Hematopoietic multipotent progenitor cell (in vitro differentiated cells): ENCODE results near the gene MARK4. TPM values are rescaled to one million over a fixed set of nuclear protein-coding genes. Genes with fewer than 3 reads are reported as not detected.

Experiments used
- DNase-seq, 3 donors: peaks; one replicate each; pipeline ENCODE4 v3.0.0-alpha.2; 2011 to 2015; ENCODE audit warnings: low read depth in 2 of 3, low spot score in 2 of 3
- total RNA-seq: library from RNA; depleted of rRNA; stranded (reverse); fragments of >200 nt; gene quantifications from one replicate; pipeline ENCODE4 v1.2.3, GENCODE V29; 2012

Gene MARK4
- total RNA-seq, 1 donor = 13.5 TPM

GRCh38 chr19:45352914-45353796 lies 102.1 kb downstream of the MARK4 start:
- no peak for DNase-seq

- no peak for DNase-seq
Measured at GRCh38 chr19:45354241-45354842, 103.3 kb downstream of the MARK4 start.

Other genes starting within 250 kb of the MARK4 start
- gene RELB, start 249.8 kb upstream of the MARK4 start, total RNA-seq = 25.6 TPM
- 39.0 TPM for gene CLASRP, start 212.2 kb upstream of the MARK4 start, total RNA-seq
- 1.3 TPM for gene ZNF296, start 174.8 kb upstream of the MARK4 start, total RNA-seq
- 32.3 TPM for gene GEMIN7, start 172.0 kb upstream of the MARK4 start, total RNA-seq
- 21.8 TPM for gene PPP1R37, start 158.1 kb upstream of the MARK4 start, total RNA-seq
- 1.6 TPM for gene NKPD1, start 90.3 kb upstream of the MARK4 start, total RNA-seq
- 61.9 TPM for gene TRAPPC6A, start 73.0 kb upstream of the MARK4 start, total RNA-seq
- 6.2 TPM for gene BLOC1S3, start 72.5 kb upstream of the MARK4 start, total RNA-seq
- 0.54 TPM for gene EXOC3L2, start 5.9 kb upstream of the MARK4 start, total RNA-seq
- 0.27 TPM for gene CKM, start 71.6 kb downstream of the MARK4 start, total RNA-seq
- under 0.01 TPM for gene KLC3, start 89.5 kb downstream of the MARK4 start, total RNA-seq
- gene ERCC2, start 119.3 kb downstream of the MARK4 start, total RNA-seq = 29.1 TPM
- 2.7 TPM for gene PPP1R13L, start 153.8 kb downstream of the MARK4 start, total RNA-seq
- gene POLR1G, start 155.4 kb downstream of the MARK4 start, total RNA-seq = 4.3 TPM
- 95.3 TPM for gene ERCC1, start 172.6 kb downstream of the MARK4 start, total RNA-seq
- gene FOSB, start 216.7 kb downstream of the MARK4 start, total RNA-seq = 300 TPM
- 11.8 TPM for gene RTN2, start 245.8 kb downstream of the MARK4 start, total RNA-seq
- gene PPM1N, start 247.2 kb downstream of the MARK4 start, total RNA-seq = 1.9 TPM